NCI-H146 (cell line): ENCODE data around the gene RXFP3.

ENCODE experiments used
- DNase-seq: peaks from one replicate; lab custom pipeline; 2025; lab: John Stamatoyannopoulos, UW

The RXFP3 gene

DNA sequence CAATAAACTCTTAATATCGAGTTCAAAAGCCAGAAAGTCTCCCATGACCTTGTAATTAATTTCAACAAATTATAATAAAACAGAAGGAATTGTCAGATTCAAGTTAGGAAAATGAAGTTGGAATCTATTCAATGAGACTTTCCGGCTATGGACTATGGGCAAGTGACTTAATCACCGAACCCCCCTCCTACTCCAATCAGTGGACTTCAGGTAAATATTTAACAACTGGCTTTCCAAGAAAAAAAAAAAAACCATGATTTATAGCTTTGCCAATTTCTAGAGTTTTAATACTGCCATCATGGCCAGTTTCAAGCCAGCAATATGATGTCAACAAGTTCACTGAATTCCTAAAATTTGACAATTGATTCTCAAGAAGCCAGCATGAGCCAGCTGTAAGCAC is 43.8 kb downstream of the RXFP3 start:
- no peak for DNase-seq

DNA sequence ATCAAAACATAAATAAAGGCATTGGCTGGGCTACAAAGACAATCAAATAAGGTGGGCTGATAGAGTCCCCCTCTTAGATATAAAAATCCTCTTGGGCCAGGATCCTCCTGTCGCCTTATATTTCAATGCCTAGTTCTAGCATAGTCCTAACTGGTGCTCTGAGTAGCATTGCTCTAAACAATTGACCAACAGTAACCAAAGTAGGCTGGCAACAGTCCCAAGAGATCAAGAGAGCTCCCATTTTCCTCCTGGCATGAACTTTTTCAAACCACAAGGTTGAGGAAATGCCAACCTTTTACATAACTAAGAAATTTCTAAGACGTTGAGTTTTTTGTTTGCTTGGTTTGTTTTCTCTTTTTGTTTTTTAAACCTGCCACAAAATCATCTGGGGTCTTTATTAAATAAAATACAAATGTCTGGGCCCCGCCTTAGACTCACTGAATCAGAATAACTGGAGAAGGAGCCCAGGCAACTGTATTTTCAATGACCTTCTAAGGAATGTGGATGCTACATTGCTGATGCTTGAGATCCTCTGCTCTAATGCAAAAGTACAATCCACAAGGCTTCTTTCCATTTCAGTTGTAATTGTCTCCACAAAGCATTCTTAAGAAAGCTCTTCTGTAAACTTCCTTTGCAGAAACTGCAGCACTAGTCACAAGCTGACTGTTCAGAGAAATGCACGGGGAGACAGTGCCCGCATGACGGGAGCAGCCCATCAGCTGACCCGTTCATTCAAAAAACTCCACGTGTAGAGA is 45.4 kb downstream of the RXFP3 start:
- no peak for DNase-seq

DNA sequence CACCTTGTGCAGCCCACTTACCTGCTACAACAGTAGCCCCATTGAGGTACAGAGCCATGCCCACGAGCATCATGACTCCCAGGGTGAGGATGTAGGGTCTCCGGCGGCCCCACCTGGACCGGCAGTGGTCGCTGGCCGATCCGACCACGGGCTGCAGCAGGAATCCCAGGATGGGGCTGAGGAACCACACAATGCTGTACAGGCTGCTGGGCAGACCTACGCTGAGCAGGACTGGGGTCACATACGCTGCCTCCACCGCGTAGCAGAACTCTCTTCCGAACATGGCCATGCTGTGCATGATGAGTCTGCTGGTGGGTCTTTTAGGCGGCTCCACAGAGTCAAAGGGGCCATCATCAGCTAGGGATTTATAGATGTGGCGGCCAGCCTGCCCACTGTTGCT is 48.0 kb downstream of the RXFP3 start:
- no peak for DNase-seq

DNA sequence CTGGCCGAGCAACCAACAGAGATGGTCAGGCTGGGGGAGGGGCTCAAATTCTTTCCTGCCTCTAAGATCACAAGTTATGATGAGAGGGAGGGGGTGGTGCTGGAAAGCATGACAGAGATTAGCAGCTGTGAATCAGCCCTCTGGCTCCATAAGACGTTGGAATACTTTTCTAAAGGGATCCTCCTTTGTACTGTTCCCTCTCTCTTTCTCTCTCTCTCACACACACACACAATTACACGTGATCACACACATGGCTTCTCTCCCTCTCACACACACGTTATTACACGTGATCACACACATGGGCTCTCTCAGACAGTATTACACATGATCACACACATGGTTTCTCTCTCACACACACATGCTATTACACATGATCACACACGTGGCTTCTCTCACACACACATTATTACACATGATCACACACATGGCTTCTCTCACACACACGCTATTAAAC is 48.5 kb downstream of the RXFP3 start, which contains the start of gene SLC45A2:
TSS of gene SLC45A2 (minus strand) at position 23 of the 454 bp plus-strand sequence. CDS start 110 bp downstream, outside the sequence.
- DNase-seq: no peak

DNA sequence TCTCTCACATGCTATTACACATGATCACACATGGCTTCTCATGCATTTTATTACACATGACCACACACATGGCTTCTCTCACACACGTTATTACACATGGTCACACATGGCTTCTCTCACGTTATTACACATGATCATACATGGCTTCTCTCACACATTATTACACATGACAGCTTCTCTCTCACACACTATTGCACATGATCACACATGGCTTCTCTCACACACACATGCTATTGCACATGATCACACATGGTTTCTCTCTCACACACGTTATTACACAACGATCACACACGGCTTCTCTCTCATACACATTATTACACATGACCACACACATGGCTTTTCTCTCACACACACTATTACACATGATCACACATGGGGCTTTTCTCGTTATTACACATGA is 49.3 kb downstream of the RXFP3 start:
- DNase-seq: no peak
